ENCODE data around the gene VWF. TPM values are rescaled to one million over a fixed set of nuclear protein-coding genes. Genes with fewer than 3 reads are reported as not detected.

The VWF gene
- total RNA-seq, 1 experiment from 2014 or later, result 0.06 TPM

DNA sequence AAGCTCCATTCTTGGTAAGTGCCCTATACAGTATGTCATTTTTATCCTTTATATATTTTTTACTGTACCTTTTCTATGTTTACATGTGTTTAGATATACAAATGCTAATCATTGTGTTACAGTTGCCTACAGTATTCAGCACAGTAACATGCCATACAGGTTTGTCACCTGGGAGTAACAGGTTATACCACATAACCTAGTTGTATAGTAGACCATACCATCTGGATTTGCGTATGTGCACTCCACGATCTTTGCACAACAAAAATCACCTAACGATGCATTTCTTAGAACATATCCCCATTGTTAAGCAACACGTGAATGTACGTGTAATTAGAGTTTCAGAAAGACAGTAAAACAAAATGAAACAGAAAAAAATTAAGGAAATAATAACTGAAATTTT is 167.5 kb downstream of the VWF start:
- DNase-seq (ENCODE audit: low read depth), result no peak

DNA sequence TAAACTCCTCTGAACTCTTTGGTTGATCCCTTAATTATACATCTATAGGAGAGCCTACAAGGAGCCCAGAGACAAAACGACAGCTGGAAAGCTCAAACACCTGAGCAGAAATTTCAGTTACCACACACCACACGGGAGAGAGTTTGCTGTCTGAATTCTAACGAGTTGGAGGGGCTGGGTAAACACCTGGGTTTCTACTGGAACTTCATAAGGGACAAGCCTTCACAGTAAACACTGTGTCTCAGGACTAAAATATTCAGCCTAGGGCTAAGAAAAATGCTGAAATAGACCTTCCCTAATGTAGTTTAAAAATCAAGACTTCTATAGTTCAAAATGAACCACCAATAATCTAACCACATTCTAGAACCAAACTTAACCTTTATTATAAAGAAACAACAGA is 169.8 kb downstream of the VWF start:
- no peak for DNase-seq (ENCODE audit: low read depth)

DNA sequence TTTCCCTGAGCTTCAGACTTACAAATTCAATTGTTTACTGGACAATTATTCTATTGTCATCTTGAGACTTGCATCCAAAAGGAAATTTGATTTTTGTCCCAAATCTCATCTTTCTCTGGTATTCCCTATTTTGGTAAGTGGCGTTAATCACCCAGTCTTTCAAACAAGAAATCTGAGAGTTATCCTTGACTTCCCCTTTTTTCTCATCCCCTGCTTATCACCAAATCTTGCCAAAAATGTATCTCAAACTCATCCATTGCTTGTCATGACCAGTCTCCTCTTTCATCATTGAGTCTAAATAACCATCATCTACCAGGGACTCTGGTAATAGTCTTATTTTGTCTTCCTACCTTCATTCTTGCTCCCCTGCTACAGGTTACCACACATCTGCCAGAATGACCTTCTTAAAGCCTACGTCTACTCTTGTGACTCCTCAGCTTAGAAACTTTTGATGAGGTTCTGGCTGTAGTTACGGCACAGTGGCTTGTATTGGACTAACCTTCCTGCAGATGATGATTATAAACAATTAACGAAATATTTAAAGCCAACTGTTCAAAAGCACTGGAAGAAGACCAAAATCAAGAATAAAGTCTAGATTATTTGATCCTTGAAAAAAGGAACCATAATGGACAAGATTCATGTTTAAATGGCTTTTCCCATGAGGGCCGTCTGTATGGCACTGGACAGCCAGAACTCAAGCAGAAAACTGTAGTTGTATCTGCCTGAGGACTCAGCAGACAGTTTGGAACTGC is 170.5 kb downstream of the VWF start:
- DNase-seq (ENCODE audit: low read depth), result no peak

DNA sequence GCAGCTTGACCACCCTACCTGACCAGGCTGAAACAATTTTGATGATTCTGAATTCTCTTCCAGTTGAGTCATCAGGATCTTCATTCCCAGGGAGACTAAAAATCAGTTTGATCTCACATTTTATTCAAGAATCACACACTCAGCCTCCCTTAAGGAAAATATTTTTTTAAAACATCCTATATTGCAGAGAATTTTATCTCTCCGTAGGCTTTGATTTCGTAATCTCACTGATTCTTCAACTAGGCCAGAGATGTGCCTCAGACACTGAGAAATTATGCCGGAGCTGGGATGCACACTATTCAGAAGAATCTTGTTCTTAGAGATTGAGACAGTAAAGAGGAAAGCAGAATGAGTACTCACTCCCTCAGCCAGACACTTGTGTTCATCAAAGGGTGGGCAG is 172.4 kb downstream of the VWF start:
- no peak for DNase-seq (ENCODE audit: low read depth)

DNA sequence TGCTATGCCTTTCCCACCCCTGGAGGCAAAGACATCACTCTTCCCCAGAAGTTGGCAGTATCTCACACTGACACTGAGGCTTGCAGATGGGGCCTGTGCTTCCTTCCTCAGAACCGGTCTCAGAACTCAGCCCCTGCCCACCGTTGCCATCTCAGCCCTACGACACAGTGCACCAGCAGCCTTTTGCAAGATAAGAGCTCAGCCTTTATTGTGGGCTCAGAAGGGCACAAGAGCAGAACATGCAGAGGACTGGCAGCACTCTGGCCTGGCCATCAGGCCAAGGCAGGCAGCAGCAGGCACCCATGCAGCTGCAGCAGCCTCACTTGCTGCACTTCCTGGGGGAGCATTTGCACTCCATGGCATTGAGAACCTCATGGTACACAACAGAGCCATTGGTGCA is 175.8 kb downstream of the VWF start:
- no peak for DNase-seq (ENCODE audit: low read depth)

DNA sequence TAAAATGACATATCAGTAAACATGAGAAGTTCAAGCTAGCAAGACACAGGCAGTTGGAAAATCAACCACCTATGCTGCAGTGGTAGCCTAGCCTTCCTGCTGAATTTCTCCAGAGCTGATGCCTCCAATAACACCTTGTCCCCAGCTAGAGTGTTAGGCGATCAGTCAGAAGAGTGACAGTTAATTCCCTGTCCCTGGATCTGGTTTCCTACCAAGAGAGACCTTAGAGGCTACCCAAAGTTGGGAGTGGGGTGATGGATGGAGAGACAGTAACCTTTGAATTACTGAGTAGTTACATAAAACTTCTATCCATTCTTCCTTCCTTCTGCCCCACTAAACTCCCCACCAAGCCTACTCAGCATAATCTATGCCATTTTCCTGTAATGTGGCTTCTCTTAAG is 177.5 kb downstream of the VWF start:
- no peak for DNase-seq (ENCODE audit: low read depth)

DNA sequence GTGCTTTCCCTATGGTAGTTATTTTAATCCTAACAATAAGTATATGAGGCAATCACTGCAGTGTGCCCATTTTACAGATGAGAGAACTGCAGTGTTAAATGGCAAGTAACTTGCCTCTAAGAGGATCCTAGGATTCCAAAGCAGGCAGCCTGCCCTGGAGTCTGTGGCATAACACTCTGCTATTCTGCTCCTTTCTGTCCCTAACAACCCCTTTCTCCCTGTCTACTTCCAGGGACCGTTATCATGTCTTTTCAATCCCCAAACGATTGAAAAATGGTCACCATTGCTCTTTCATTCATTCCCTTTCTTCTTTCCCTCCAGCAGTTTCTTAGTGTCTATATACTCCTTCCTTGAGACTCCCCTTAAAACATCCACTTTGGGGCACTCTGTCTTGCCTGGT is 178.1 kb downstream of the VWF start:
- DNase-seq (ENCODE audit: low read depth), result no peak

DNA sequence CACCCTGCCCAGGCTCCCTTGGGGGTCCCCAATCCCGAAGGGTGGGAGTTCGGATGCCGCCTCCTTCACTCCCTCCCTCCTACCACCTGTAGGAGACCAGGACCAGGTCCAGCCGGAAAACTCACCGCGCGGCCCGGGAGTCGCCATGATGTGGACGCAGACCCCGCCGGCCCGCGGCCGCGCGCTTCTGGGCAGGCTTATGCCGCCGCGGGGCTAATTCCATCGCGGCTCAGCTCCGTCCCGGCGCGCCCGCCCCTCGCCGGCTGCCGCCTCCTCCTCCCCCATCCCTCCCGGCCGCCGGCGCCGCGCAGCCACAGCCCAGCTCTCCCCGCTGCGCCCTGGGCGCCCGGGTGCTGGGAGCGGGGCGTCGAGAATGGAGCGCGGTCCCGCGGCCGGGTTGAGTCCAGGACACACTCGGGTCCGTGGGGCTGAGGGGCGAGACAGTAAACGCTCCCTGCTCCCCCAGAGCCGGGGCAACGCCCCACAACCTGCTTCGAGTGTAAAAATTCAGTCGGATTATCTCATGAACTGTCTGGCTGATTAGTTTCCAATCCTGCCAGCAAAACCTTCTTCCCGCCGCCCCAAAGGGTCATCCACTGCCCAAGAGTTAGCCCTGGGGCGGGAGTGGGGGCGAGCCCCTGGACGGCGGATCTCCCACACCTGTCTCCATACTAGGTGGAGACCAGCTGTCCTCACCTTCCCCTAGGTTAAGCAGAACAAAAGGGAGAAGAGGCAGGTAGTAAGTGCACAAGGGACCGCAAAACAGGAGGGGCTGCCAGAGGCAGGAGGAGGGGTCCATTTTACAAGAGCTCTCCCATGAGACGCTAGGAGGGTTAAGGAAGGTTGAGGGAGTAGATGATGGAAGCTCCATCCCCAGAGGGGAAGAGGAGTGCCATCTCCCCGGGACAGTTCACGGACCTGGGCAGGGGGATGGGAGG is 179.1 kb downstream of the VWF start, which contains the start of gene ANO2:
ANO2 (minus strand) TSS at position 189 of the 938 bp plus-strand sequence; CDS start at position 147, 42 bp downstream.
- no peak for DNase-seq (ENCODE audit: low read depth)

DNA sequence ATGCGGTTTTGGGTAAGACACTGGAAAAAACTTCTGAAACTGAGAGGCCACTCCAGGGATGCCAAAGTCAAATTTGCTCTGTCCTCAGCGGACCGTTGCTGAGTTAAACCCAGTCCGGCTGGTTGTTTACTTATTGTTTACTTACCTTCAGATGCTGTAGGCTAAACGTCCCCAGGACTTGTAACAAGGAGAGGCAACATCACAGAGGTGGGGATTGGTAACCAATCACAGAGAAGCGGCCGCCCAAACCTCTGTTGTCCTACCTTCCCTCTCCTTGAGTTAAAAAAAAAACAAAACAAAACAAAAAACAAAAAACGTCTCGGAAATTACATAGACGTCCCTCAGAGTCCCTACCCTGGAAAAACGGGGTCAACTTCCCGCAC is 179.8 kb downstream of the VWF start:
- DNase-seq (ENCODE audit: low read depth), result no peak

DNA sequence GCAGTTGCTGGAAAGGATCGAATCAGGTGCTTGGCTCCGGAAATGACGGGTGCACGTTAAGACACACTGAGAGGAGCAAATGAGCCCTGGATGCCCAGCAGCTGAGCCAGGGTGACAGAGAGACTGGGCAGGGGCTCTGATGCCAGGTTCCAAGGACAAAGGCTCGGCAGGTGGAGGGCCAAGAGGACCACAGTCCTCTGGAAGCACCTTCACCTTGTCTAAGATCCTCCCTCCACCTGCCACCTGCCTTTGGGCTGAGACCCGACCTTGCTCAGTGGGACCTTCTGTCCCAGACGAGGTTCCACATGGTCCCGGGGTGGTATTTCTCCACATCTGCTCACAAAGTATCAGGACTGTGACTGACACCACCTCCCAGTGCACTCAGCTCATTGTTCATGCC is 180.4 kb downstream of the VWF start:
- DNase-seq (ENCODE audit: low read depth), result no peak

DNA sequence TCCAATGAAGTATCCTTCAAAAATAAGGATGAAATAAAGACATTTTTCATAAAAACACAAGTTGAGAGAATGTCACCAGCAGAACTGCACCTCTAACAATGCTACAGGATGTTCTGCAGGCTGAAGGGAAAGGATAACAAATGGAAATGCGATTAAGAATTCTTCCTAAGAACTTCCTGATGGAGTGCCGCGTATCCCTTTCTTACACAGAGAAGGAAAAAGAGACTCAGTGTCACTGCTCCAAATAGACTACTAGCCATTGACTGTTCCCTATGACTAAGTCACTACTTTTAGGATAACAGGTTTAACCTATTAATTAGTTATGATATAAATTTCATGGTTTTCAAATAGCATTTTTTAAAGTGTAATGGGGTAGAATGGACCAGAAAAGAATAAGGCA is 182.6 kb downstream of the VWF start:
- DNase-seq (ENCODE audit: low read depth), result no peak

DNA sequence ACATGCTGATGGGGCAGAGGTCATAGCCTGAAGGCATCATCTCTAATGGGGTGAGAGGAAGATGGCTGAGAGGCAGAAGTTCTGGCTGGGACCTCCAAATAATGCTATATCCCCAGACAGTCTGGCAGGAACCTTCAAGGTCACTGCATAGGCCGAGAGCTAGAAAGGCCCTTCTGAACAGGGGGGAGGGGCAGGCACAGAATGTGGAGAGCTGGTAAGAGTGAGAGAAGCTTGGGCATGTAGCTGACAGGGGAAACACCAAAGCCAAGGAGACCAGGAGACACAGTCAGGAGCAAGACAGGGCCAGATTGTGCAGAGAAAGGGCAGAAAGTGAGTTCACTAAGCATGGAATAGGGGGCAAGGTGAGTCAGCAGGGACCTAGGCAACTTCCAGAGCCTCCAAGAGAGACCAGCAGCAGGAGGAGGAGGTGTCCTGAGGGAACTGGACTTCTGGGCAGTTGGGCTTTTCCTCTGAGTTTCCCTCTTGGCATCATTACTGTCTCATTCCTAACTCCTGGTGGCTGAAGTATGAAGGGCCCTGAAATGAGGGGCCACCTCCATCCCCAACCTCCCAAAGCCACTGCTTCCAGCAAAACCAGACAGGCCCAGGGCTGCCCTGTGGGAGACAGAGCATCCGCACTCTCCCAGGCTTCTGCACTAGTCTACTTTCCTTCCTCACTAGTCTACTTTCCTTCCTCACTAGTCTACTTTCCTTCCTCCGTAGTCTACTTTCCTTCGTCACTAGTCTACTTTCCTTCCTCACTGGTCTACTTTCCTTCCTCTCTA is 196.5 kb downstream of the VWF start:
- DNase-seq (ENCODE audit: low read depth), result no peak

DNA sequence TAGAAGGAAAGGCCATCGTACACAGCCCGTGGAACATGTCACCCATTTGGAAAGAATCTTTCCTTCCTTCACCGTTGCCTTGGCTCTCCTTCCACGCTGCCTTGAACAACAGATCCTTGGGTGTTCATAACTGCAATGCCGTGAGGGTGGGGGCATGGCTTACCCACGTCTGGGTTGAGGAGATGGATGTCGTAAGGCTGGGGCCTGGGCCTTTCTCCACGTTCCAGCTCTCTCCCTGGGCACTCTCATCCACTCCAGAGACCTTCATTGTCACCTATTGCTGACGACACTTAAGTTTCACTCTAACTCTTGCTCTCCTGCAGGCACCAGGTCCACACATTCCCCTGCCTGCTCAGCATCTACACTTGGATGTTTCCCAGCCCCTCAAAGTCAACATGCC is 198.8 kb downstream of the VWF start:
- DNase-seq (ENCODE audit: low read depth), result no peak

DNA sequence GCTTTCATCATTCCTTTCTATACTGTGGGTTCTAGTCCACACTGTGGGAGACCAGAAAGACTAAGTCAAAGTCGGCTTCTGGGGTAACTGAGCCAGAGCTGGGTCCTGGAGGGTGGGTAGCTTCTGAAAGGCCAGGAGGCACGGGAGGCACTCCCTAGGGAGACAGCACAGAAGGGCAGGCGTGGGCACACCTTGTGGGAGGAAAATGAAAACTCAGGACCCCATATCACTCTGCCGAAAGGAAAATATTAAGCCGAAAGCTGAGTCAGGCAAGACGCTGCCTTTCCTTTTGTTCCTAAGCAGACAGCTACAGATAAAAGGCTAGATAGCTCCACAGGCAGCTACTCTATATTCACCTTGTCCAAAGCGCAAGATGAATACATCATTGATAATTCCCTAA is 200.1 kb downstream of the VWF start:
- no peak for DNase-seq (ENCODE audit: low read depth)

DNA sequence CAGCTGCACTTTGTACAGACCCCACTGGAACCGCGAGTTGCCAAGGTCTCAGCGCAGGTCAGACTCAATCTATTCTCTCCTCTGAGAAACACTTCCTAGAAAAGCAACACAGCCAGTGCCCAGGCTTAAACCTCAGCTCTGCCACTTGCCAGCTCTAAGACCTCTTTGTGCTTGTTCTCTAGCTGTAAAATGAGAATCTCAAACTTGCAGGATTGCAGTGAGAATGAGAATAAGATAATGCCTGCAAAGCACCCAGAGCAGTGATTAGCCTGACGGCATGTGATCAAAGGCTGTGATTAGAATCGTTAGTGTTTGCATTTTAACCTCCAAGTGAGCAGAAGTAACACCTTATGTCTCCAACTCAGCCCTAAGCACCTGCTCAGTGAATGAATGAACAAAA is 200.7 kb downstream of the VWF start:
- DNase-seq (ENCODE audit: low read depth), result no peak

DNA sequence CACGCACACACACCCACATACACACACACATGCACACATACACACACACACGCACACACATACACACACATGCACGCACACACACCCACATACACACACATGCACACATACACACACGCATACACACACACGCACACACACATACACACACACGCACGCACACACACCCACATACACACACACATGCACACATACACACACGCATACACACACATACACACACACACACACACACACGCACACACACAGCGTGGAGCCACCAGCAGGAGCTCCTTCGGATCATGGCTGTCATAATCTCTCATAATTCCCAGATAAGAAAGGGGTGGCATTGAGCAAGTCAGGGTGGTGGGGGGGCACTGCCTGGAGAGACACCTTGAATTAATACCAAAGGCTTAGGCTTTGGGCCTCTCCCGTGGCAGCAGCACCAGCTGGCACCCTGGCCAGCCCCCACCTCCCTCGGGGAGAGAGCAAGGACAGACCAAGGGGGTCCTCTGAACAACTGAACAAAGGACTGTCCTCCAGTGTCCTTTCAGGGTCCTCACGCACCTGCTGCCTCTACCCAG is 201.3 kb downstream of the VWF start:
- DNase-seq (ENCODE audit: low read depth), result no peak

DNA sequence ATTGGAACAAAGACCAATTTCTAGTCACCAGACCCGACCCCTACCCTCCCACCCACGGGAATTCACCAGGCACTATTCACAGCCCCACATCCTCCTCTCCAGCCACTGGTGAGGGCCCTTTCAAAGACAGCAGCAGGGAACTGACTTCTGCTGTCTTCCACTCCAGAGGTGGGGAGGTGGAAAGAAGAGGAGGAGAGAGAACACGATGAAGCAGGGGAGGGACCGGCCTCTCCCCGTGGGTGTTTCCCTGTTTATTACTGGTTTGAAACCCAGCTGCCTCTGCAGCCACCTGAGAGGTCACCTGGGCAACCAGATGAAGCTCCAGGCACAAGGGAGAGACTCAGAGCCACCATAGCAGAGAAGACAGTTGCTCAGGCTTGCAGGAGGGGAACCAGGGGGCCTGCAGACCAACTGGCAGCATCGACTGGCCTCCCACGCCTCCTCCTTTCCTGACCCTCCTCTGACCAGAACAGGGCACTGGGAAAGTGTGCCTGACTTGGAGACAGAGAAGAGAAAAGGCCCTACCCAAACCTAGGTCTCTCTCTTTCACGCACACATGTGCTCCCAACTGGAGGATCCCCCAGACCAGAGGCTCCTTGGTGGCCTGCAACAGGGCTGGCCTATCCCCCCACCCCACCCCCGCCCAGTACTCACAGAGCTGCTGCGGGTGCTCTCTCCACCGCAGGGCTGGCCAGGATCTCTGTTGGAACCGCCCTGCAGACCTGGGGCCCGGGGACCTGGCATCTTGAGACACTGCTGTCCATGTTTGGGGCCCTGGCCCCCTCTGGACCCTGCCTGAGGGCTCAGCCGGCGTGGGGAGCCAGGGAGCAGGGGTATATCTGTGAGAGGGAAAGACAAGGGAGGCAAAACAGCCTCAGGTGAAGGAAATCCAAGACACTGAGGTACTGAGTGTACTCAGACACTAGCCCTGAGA is 202.2 kb downstream of the VWF start:
- DNase-seq (ENCODE audit: low read depth), result no peak

DNA sequence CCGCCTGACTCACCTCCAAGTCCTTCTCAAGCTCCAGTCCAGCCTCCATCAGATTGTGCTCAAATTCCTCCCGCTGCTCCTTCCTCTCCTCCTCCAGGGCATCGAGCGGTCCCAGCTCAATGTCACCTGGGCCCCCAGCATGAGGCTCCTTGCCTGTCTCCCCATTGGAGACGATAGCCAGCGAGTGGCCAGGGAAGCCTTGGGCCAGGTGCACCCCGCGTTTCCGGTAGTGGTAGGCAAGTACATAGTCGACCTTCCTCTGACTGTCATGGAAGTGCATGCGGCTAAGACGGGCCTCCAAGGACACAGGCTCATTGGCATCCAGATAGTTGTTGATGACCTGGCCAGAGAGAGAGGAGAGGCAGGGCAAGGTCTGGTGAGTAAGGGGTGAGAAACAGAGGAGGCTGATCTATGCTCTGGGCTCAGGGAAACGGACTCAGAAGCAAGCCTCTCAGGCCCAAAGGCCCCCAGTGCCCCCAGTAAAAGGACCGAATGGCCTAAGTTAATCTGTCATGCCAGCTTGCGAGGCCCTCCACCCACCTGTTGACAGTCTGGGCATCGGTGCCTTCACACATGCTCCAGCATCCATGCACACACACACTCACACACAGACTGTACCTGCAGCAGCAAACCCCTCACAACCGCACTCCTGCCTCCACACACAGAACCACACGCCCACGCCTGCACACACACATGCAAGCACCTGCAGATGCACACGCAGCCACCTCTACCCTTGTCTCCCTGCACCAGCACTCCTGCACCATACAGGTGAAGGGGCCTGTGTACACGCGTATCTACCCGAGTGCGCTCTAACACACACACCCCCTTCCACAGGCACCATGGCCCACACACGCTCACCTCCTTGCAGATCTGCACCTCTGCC is 203.2 kb downstream of the VWF start:
- no peak for DNase-seq (ENCODE audit: low read depth)

DNA sequence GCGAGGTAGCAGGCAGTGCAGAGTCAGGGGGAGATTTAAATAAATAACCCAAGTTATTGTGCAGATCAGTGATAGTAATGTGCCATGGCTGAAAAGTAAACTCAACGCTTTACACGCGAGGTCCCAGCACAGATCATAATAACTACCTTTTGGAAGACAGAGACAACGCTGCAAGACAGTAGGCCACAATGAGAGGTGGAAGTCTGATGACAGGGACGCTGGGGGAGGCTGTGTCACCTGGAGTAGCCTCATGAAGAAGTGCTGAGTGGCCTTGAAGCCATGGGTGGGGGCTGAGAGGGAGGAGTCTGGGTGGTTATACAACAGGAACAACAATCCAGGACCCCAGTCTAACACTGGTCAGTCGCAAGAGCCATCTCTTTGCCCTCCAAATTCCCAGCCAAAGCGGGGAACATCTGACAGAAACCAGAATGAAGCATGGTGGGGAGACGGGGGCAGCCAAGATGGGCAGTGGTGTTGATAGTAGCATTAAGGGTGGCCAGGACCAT is 207.6 kb downstream of the VWF start:
- DNase-seq (ENCODE audit: low read depth), result no peak

All from LHCN-M2 (cell line).